Tibial nerve (tissue), 4 donors: ENCODE results near the gene KRTAP10-3. TPM values are rescaled to one million over a fixed set of nuclear protein-coding genes. Genes with fewer than 3 reads are reported as not detected.
"Not testable (repeated sequence)": the region's sequence is repeated elsewhere in the genome, so short reads cannot be mapped to it uniquely, and the experiment has no call there.

Experiments used
- DNase-seq, 2 donors: peaks; one replicate each; pipeline ENCODE4 v3.0.0-alpha.2; 2019; ENCODE audit warnings: low spot score in 2 of 2
- H3K27ac ChIP-seq, 4 donors: fragments of 200-600 bp; sonication (generic) in 3 of 4; one replicate each; pipeline ENCODE4 v1.5.1; 2017 to 2019; ENCODE audit warnings: mild to moderate bottlenecking in 1 of 4
- H3K27me3 ChIP-seq, 2 donors: fragments of 200-600 bp; sonication (generic) in 1 of 2; one replicate each; pipeline versions ENCODE4 v1.5.1 to v1.6.0; 2017 to 2019
- H3K36me3 ChIP-seq, 3 donors: fragments of 200-600 bp; sonication (generic); one replicate each; pipeline ENCODE4 v1.5.1; 2018 to 2019
- H3K4me1 ChIP-seq, 4 donors: fragments of 200-600 bp; sonication (generic) in 3 of 4; one replicate each; pipeline ENCODE4 v1.5.1; 2017 to 2019
- H3K4me3 ChIP-seq, 4 donors: fragments of 200-600 bp; sonication (generic) in 3 of 4; one replicate each; pipeline ENCODE4 v1.5.1; 2017 to 2019; ENCODE audit warnings: mild to moderate bottlenecking in 1 of 4, moderate library complexity in 1 of 4
- H3K9me3 ChIP-seq, 4 donors: fragments of 200-600 bp; sonication (generic) in 3 of 4; one replicate each; pipeline ENCODE4 v1.5.1; 2017 to 2019
- CTCF ChIP-seq, 5 experiments: fragments of 200-600 bp in 3 of 5; fragments of 450-650 bp in 2 of 5; sonication (generic) in 3 of 5; IDR thresholded peaks; one replicate each; pipeline ENCODE4 v1.5.1; 2016 to 2019; ENCODE audit warnings: antibody characterized with exemption in 5 of 5, mild to moderate bottlenecking in 3 of 5, moderate library complexity in 2 of 5
- EP300 ChIP-seq, 2 donors: sonication (generic); formaldehyde crosslinking; IDR thresholded peaks; one replicate each; pipeline ENCODE4 v1.6.1; 2017; ENCODE audit warnings: antibody characterized with exemption in 2 of 2, mild to moderate bottlenecking in 1 of 2
- POLR2A ChIP-seq, 2 donors: fragments of 450-650 bp; IDR thresholded peaks; one replicate each; pipeline ENCODE4 v1.6.1; 2017; ENCODE audit warnings: antibody characterized with exemption in 2 of 2, mild to moderate bottlenecking in 2 of 2, moderate library complexity in 2 of 2
- WGBS, 2 donors: methylation state at CpG; one replicate each; pipeline ENCODE4 v1.1.5; 2018; 5-methylcytosine and 5-hydroxymethylcytosine counted together
- total RNA-seq, 4 donors: library from RNA; depleted of rRNA; stranded (reverse); fragments of >200 nt; gene quantifications; one replicate each; pipeline ENCODE4 v1.1.0, GENCODE V29; 2016

Gene KRTAP10-3
- total RNA-seq, 4 donors from 2014 or later = not detected

DNA sequence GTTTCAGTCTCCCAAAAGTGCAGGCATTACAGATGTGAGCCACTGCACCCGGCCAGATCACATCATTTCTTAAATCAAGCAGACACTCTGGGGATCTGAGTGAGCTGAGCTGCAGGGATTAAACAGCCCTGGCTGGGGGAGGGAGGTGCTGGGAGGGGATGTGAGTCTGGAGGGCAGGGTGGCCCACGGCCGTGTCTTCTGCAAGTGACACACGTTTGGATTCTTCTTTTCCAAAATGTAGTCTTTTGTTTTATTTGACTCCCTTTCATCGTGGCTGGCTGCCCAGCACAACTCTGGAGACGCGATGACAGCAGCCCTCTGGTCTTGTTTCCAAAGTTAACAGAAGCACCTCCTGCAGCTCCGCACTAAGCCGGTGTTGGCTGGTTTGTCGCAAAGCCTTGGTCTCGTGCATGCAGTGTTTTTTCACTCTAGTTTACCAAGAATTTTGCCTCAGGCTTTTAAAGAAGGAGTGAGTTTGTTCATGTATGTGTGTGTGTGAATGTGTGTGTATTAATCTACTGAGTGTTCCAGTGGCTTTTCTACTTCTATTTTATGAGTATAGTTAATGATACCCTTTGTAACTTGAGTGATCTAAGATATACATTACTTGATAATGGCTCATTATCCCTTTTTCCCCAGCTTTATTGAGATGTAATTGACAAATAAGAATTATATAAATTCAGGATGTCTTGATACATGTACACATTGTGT lies 24.6 kb upstream of the KRTAP10-3 start:
- 21 to 31% methylated on average over 11 of the region's 11 CpGs for WGBS, 2 donors
- no peaks in the 10 kb centered on the region for H3K36me3 ChIP-seq
- peaks cover 0 to 59% (median 3%) of the 10 kb centered on the region in 4 donors for H3K9me3 ChIP-seq
- H3K4me1 ChIP-seq = no peaks in the 10 kb centered on the region
- no peak for TF ChIP-seq EP300 (IDR thresholded peaks at IDR 0.05)
- no peak for TF ChIP-seq CTCF (IDR thresholded peaks at IDR 0.05)
- TF ChIP-seq POLR2A (IDR thresholded peaks at IDR 0.05) = no peak
- H3K4me3 ChIP-seq = no peak overlapping the region
- DNase-seq = no peak
- peaks cover 0 to 11% of the 10 kb centered on the region in 2 donors for H3K27me3 ChIP-seq
- no peak overlapping the region for H3K27ac ChIP-seq

GRCh38 chr21:44582055-44582454 lies 23.5 kb upstream of the KRTAP10-3 start:
- TF ChIP-seq POLR2A (IDR thresholded peaks at IDR 0.05) = no peak
- no peak for TF ChIP-seq EP300 (IDR thresholded peaks at IDR 0.05)
- TF ChIP-seq CTCF (IDR thresholded peaks at IDR 0.05) = no peak
- WGBS, 2 donors = 75 to 78% methylated on average over 15 of the region's 15 CpGs
- Histone ChIP-seq H3K4me3 (no peak overlapping the region), H3K36me3 (no peaks in the 10 kb centered on the region), H3K9me3 (peaks cover 0 to 63% (median 3%) of the 10 kb centered on the region in 4 donors), H3K27ac (no peak overlapping the region), H3K4me1 (no peaks in the 10 kb centered on the region), H3K27me3 (peaks cover 0 to 11% of the 10 kb centered on the region in 2 donors)
- no peak for DNase-seq

DNA sequence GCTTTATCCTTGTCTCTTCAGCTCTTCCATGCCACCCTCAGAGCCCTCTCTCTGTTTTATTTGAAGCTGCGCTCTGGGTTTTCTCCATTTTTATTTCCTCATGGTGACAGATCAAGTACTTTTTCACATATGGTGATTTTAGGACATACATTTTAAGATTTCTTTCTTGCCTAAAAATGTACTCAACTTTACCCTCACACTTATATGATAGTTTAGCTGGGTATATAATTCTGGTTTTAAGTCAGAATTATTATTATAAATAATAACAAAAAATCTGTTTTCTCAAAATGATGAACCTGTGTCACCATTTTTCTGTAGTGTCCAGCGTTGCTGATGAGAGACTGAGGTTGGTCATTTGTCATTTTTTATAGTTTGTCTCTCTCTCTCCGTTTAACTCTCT lies 22.6 kb upstream of the KRTAP10-3 start:
- 88 to 90% methylated on average over 3 of the region's 3 CpGs for WGBS, 2 donors
- DNase-seq = no peak
- H3K9me3 ChIP-seq = peaks cover 0 to 64% (median 3%) of the 10 kb centered on the region in 4 donors
- H3K4me3 ChIP-seq = no peak overlapping the region
- TF ChIP-seq EP300 (IDR thresholded peaks at IDR 0.05) (no peak), POLR2A (IDR thresholded peaks at IDR 0.05) (no peak), CTCF (IDR thresholded peaks at IDR 0.05) (no peak)
- H3K27me3 ChIP-seq = peaks cover 0 to 11% of the 10 kb centered on the region in 2 donors
- H3K4me1 ChIP-seq = no peaks in the 10 kb centered on the region
- no peaks in the 10 kb centered on the region for H3K36me3 ChIP-seq
- no peak overlapping the region for H3K27ac ChIP-seq

DNA sequence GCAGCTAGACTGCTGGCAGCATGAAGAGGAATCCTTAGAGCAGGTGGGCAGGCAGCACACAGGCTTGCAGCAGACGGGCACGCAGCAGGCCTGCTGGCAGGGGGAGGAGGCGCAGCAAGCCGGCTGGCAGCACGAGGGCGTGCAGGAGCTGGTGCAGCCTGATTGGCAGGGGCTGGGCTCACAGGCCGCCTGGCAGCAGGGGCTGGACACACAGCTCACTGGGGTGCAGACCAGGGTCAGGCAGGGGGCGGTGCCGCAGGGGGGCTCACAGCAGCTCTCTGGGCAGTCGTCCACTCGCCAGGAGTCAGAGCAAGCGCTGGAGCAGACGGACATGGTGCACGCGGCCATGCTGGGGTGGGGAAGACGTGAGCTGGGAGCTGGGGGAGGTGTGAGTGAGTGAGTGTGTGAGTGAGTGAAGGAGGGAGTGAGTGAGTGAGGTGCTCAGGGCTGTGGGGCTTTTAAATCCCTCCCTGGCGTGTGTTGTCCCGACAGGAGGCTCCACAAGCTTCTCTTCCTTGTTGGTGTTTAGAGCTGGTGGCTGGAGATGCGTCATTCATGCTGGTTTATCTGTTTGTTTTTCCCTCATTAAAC lies 21.7 kb upstream of the KRTAP10-3 start, which contains the start of gene KRTAP10-5:
Gene KRTAP10-5, minus strand, starts transcription at position 374 of the 591 bp plus-strand sequence. Its CDS starts 26 bp downstream, at position 348.
- not testable (repeated sequence) for H3K36me3 ChIP-seq, H3K4me1 ChIP-seq, H3K27ac ChIP-seq, H3K4me3 ChIP-seq, H3K27me3 ChIP-seq, DNase-seq
- 47 to 57% methylated on average over 18 of the region's 19 CpGs for WGBS, 2 donors
- peaks cover 0 to 64% (median 3%) of the 10 kb centered on the region in 4 donors for H3K9me3 ChIP-seq

DNA sequence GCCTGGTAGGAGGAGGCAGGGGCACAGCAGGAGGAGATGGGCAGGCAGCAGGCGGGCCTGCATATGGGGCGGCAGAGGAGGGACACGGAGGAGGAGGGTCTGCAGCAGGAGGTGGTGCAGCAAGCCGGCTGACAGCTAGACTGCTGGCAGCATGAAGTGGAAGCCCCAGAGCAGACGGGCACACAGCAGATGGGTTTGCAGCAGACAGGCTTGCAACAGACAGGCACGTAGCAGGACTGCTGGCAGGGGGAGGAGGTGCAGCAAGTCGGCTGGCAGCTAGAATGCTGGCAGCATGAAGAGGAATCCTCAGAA lies 21.2 kb upstream of the KRTAP10-3 start:
- H3K9me3 ChIP-seq = peaks cover 0 to 64% (median 3%) of the 10 kb centered on the region in 4 donors
- H3K36me3 ChIP-seq = no peaks in the 10 kb centered on the region
- no peak overlapping the region for H3K27ac ChIP-seq
- H3K4me1 ChIP-seq = no peaks in the 10 kb centered on the region
- WGBS, 2 donors = 69 to 75% methylated on average over 7 of the region's 7 CpGs
- H3K4me3 ChIP-seq = no peak overlapping the region
- TF ChIP-seq EP300 (IDR thresholded peaks at IDR 0.05) (no peak), CTCF (IDR thresholded peaks at IDR 0.05) (no peak), POLR2A (IDR thresholded peaks at IDR 0.05) (no peak)
- DNase-seq = no peak
- no peaks in the 10 kb centered on the region for H3K27me3 ChIP-seq
